Stimulated activated CD4-positive, alpha-beta T cell treated with anti-CD3 and anti-CD28 coated beads, TNF-alpha, amount 100 ng/mL, for 48 hours (primary cell): ENCODE measurements around the gene CCDC102A.

Source experiments
- DNase-seq, 3 donors: peaks; one replicate each; pipeline ENCODE4 v3.0.0-alpha.2; 2020; ENCODE audit warnings: low read depth in 3 of 3

Gene CCDC102A

GRCh38 chr16:57519796-57520360 lies 16.5 kb downstream of the CCDC102A start:
- peak; percentile 61 to 76 (median 65) for DNase-seq

GRCh38 chr16:57518922-57519321 lies 17.4 kb downstream of the CCDC102A start:
- DNase-seq = no peak

- DNase-seq = no peak
Observed at GRCh38 chr16:57518520-57518919, 17.9 kb downstream of the CCDC102A start.

- DNase-seq = no peak
Observed at GRCh38 chr16:57517397-57518367, 18.7 kb downstream of the CCDC102A start.

- no peak for DNase-seq
Observed at GRCh38 chr16:57516773-57517172, 19.6 kb downstream of the CCDC102A start.

- DNase-seq = no peak
Observed at GRCh38 chr16:57516176-57516725, 20.1 kb downstream of the CCDC102A start.

GRCh38 chr16:57514791-57515600 lies 21.4 kb downstream of the CCDC102A start:
- DNase-seq = no peak

- no peak for DNase-seq
Observed at GRCh38 chr16:57514371-57514770, 22.0 kb downstream of the CCDC102A start.

- DNase-seq = no peak
Observed at GRCh38 chr16:57513371-57514102, 22.8 kb downstream of the CCDC102A start.

GRCh38 chr16:57512296-57513001 lies 23.9 kb downstream of the CCDC102A start:
- no peak for DNase-seq

GRCh38 chr16:57510016-57510871 lies 26.1 kb downstream of the CCDC102A start:
- no peak for DNase-seq

GRCh38 chr16:57509231-57509923 lies 27.0 kb downstream of the CCDC102A start:
- DNase-seq = no peak

GRCh38 chr16:57508035-57508425 lies 28.3 kb downstream of the CCDC102A start:
- no peak for DNase-seq

GRCh38 chr16:57507136-57508034 lies 29.0 kb downstream of the CCDC102A start:
- no peak for DNase-seq

- no peak for DNase-seq
Observed at GRCh38 chr16:57505169-57505568, 31.2 kb downstream of the CCDC102A start.

GRCh38 chr16:57504491-57504890 lies 31.9 kb downstream of the CCDC102A start:
- DNase-seq = no peak

- DNase-seq = no peak
Observed at GRCh38 chr16:57504001-57504400, 32.4 kb downstream of the CCDC102A start.

- DNase-seq = no peak
Observed at GRCh38 chr16:57503366-57503765, 33.0 kb downstream of the CCDC102A start.
